Measurements from ENCODE around the gene YBX1.
A peak's percentile ranks its signal among the peaks of the same experiment; 100 is the strongest.
"Not testable (repeated sequence)": the region's sequence is repeated elsewhere in the genome, so short reads cannot be mapped to it uniquely, and the experiment has no call there.

Gene YBX1

DNA sequence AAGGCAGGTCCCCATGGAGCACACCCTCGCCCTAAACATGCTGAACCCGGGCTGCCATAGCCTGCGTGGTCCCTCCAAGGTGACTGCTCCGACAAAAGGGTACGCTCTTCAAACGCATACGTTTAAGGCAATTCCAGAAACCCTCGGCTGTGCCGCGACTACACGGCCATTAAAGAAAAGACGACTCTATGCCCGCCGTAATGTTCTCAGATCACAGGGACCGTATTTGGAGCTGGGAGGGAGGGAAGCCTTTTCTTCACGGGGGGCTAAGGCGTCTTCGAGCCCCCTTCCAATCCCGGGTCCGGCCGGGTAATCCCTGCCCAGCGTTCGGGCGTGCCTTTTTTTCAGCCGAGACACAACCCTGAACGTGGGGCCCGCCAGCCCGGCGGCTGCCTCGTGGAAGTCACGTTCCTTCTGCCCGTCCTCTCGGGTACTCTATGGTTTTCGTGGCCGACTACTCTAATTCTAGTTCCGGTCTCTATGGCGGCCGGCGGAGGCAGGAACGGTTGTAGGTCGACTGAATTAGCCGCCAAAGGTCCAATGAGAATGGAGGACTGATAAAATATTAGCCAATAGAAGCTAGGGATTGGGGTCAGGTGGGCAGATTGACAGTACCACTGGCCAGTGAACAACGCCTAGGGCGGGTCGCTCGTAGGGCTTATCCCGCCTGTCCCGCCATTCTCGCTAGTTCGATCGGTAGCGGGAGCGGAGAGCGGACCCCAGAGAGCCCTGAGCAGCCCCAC lies at the start of gene YBX1:
YBX1 (plus strand) TSS at position 678 of the 743 bp plus-strand sequence. CDS start 148 bp downstream, outside the sequence.
- DNase-seq = peak; percentile 97

- no peak for DNase-seq
These were observed 43.1 kb upstream of the YBX1 start for GRCh38 chr1:42639116-42639515.

DNA sequence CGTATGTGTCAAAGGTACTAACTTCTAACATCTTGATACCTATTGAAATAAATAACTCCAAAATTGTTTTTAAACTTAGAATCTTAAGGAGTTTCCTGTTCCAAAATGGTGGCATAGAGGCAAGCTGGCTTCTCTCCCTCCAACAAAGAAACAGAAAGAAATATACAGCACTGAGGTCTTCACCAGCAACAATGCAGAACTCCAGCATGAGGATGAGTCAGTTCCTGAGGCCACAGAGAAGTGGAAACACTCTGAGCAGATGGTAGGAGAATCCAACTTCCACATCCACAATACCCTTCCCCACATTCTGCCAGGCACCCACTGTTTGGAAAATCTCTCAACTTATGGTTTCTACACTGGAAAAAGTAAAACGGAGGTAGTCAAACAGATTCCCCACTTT lies 36.2 kb upstream of the YBX1 start:
- DNase-seq = no peak

DNA sequence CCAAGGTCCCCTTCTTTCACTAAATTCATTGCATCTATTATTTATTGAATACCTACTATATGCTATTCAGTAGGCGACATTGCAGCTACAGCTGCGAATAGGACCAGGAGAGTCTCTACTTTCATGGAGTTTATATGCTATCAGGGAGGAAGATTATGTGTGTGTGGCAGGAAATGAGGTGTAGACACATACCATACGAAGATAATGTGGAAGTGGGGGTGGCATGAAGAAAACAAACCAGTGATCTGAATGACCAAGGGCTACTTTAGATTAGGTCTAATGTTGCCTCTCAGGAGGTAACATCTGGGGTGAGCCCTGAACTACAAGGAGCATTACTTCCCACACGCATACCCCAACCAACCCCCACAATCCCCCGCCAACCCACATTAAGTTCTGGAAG lies 25.0 kb upstream of the YBX1 start:
- DNase-seq = no peak

- DNase-seq = peak; percentile 98
These were observed 24.0 kb upstream of the YBX1 start, which contains the start of gene PPIH for GRCh38 chr1:42657981-42658876. PPIH (plus strand) TSS chr1:42658423; CDS start chr1:42658447, 24 bp downstream.

GRCh38 chr1:42658877-42659337 lies 23.3 kb upstream of the YBX1 start:
- DNase-seq = no peak

DNA sequence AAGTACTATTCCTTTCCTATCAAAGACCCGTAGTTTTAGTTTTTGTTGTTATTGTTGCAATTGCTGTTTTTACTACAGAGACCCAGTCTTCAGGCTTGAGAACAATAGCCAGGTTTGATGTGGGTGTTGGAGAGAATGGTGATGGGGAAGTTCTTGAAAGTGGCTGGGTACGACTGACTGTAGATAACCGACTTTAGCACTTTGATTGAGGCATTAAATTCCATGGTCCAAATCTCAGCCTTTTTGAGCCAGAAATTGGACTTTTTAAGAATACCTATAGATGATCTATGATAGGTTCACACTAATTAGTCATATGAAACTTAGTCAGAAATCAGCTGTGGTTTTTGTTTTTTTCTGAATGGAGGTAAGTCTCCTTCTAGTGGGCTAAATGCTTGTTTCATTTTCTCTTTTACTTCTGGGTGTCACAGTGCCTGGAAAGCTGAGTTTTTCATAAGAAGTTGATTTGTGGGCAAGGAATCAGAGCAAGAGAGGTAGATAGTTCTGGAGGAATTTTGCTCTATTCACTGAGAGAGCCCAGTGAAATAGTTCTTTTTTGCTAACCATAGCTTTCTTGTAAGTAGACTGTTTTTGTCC lies 21.2 kb upstream of the YBX1 start:
- no peak for DNase-seq

- no peak for DNase-seq
These were observed 12.3 kb upstream of the YBX1 start for GRCh38 chr1:42669936-42670335.

DNA sequence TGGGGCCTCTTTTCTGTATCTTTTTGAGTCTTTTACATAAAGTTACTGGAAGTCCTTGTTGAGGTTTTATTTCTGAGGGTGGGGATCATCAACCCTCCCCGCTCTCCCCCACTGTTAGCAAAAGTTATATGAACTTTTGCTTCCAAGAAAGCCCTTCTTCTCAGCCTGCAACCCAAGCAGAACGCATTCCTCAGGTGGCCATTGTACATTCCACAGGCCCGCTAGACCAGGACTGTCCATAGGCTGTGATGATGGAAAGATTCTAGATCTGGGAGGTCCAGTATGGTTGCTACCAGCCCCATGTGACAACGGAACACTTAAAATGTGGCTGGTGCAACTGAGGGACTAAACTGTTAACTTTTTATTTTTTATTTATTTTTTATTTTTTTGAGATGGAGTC lies 11.8 kb upstream of the YBX1 start:
- DNase-seq = no peak

DNA sequence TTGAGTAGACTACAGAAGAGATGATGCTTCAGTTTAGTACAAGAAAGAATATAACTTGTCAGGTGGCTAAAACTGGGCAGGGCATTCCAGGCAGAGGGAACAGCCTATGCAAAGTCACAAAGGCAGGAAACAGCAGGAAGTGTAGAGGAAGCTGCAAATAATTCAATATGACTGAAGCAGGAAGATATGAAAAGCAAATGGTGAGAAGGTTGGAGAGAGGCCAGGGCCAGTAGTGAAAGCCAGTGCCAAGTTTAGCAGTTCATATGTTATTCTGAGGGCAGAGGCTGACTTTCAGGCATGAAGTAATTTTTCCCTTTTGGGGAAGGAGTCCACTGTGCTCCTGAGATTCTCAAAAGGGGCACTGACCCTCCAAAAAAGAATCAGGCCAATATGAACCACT lies 8.0 kb upstream of the YBX1 start:
- DNase-seq = no peak

DNA sequence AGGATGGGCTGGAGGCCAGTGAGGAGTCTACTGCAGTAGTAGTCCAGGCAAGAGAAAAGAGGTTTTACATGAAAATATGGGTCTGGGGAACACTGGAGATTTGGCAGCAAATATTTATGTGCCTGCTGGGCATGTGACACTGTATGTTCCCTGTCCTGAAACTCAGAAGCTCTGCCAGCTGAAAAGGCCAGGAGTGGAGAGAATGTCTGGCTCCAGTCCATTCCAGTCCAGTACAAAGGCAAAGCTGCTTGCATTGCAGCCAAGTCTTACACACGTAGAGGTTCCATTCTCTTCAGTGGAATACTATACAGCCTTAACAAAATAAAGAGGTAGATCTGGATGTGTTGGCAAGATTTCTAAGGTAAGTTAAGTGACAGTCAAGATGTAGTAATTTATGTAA lies 7.5 kb upstream of the YBX1 start:
- DNase-seq = no peak

- DNase-seq = no peak
These were observed 6.8 kb upstream of the YBX1 start for GRCh38 chr1:42675467-42675866.

GRCh38 chr1:42676534-42677087 lies 5.6 kb upstream of the YBX1 start:
- no peak for DNase-seq

- DNase-seq = no peak
These were observed 2.7 kb upstream of the YBX1 start for GRCh38 chr1:42679364-42679983.

DNA sequence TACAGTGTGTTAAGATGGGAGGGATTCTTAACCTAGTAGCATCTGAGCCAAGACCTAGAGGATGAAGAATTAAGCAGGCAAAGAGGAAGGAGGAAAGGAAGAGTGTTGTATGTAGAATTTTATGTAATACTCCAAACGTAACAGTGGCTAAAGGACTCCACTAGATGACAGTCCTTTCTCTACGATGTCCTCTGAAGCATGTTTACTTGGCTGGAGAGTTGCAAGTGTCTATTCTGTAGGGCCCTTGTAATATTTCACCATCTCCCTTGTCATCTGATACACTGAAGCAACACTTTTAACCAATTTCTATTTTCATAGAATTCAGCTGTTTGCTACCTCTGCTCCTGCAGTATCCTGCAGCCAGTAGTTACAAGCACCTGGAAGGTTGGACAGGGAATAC lies 2.2 kb upstream of the YBX1 start:
- no peak for DNase-seq

- DNase-seq = no peak
These were observed 1.1 kb upstream of the YBX1 start for GRCh38 chr1:42680921-42681683.

DNA sequence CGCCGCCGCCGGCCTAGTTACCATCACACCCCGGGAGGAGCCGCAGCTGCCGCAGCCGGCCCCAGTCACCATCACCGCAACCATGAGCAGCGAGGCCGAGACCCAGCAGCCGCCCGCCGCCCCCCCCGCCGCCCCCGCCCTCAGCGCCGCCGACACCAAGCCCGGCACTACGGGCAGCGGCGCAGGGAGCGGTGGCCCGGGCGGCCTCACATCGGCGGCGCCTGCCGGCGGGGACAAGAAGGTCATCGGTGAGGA lies 193 bp downstream of the YBX1 start:
- DNase-seq = not testable (repeated sequence)

DNA sequence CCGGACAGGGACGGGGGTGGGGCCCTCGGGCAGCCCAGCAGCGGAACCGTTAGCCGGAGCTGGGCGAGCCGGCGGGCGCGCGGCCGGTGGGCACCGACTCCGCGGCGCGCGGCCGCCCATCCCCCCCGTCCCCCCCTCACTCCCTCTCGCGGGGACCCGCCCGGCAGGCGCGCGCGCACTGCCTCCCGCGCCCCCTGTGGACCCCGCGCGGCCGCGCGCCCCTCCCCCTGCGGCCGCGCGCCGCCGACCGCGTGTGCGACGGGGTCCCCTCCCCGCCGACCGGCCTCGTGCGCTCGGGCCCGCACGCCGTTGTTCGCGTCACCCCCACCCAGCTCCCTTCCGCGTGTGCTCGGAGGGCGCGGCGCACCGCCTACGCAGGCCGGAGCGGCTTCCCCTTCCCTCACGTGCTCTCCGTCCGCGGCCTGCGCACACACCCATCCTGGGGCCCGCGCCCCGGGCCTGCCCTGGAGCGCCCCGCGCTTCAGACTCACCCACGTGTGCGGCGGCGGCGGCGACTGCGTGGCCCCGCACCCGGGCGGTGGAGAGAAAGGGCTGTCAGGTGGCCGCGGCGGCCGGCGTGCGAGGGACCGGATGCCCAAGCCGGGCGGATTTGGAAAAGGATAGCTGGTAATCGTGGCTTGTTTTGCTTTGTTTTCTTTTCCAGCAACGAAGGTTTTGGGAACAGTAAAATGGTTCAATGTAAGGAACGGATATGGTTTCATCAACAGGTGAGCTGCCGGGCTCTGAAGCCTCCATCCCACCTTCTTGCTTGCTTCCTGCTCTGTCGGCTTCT lies 717 bp downstream of the YBX1 start:
- peak; percentile 87 for DNase-seq

DNA sequence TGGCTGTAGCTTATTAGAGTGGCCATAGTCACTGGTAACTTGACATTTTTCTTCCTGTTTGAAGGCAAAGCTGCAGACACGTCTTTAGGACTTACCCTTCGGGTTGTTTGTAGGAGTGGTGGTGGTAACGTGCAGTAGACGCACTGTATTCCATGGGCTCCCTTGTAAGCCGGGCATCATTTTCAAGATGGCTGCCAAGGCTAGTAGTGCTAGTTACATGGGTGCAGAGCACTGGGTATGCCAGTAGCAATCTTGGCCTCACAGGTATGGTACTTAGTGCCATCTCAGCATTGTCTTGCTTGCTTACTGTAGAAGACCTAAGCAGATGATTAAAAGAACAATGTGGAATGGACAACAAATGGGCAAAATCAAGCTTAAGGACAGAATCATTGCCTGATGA lies 1.9 kb downstream of the YBX1 start:
- peak; percentile 67 for DNase-seq

- DNase-seq = no peak
These were observed 4.2 kb downstream of the YBX1 start for GRCh38 chr1:42686418-42686817.

DNA sequence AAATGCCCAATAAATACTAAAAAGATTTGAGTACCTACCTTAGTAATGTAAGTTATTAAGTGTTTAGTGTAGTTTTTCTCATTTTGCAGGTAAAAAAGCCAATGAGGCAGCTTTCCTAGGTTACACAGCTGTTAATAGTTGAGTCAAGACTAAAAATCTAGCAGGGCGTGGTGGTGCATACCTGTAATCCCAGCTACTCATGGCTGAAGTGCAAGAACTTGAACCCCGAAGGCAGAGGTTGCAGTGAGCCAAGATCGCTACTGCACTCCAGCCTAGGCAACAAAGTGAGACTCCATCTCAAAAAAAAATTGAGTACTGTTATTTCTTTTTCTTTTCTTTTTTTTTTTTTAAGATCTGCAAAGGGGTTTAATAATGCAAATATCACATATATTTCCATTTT lies 7.7 kb downstream of the YBX1 start:
- DNase-seq = no peak
